DLD1 (cell line): Measurements from ENCODE around the gene ACSS1.

Source experiments
- in situ Hi-C: cut with HindIII; loops from 2 replicates; pipeline ENCODE4 v1.10.0; 2017; ENCODE audit warnings: low sequenced_read_pairs

ACSS1 gene

DNA sequence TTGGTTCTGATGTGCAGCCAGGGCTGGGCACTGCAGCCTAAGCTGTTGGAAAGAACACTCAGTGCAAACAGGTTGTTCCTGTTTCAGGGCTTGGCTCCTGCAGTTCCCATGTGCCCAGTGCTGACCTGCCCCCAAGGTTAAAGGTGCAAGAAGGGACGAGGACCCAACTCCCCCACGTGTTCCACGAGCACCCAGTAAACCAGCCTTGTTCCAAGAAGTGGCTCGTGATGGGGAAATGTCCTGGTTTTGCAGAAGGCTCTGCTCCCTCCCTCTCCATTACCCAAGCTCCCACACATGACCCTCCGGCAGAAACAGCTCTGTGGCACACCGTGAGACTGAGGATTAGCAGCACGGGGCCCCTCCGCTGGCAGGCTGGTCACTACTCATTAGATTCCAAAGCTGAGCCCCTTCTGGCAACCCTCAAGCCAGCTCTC lies 9.4 kb downstream of the ACSS1 start:
- in situ Hi-C loops = no loop called here

DNA sequence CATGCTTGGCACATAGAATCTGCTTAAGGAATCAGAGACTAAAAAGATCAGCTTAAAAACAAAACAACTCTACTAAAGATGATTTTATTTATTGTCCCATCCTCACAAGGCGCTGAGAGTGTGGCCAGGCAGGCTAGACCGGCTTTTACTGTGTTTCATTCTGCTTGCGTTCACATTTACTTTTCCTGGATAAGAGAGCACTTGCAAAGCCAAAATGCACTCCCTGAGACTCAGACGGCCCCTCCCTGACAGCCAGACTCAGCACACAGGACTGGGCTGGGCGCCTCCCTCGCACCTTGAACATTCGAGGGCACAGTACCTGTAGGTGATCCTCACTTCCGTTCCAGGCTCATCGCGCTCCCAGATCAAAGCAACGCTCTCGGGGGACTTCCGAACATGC lies 10.2 kb downstream of the ACSS1 start:
- in situ Hi-C loops = no loop called here

DNA sequence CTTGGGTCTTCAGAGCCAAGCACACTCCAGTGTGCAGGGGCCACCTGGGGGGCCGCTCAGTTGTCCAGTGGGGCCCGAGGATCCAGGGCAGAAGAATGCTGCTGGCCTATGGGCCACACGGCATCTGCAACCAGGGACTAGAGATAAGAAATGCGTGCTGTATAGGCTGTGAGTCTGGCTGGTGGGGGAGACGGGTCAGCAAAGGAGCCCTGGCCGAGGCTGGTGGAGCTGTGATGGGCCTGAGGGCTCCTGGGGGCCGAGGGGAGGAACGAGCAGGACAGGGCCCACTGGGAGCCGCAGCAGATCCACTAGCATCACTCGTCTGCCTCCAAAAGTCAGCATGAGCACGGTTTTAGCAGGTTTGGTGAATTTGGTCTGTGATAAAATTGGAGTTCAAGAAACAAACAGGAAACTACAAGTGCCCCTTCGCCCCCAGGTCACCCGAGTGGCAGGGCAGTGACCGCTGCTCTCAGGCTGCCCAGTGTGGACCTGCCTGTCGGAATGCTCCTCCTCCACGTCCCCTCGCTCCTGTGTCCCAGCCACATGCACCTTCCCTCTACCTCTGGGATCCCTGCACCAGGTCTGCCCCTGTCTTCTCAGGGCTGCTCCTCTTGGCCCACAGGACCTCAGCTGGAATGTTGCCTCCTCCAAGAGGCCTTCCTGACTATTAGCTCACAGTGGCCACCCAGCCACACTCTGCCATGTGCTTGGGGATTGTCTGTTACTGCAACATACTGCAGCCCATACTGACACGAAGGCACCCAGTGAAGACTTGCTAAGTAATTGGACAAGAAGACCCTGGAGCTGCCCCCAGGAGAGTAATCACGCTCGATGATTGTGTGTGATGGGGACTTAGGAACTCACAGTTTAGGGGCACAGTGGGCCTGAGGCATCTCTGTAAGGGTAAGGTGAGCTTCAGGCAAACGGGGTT lies 10.9 kb downstream of the ACSS1 start:
- in situ Hi-C loops = no loop called here

DNA sequence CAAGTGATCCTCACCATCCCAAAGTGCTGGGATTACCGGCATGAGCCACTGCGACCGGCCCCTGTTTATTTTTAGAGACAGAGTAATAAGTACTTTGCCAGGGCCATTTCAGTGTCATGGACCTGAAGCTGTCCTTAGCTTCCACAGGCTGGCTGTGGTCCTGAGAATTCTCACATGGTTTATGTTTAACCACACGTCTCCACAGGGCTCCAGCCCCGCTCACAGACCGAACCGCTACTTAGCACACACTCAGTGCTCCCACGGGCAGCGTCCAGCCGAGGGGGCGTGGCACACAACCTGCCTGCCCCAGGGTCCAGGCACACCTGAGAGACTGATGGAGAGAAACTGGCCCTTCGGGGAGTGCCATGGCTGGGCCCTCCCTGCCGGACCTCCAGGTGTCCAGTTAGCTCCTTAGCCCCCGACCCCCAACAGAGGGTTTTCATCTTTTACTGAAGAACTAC lies 11.7 kb downstream of the ACSS1 start:
- in situ Hi-C loops = no loop called here

DNA sequence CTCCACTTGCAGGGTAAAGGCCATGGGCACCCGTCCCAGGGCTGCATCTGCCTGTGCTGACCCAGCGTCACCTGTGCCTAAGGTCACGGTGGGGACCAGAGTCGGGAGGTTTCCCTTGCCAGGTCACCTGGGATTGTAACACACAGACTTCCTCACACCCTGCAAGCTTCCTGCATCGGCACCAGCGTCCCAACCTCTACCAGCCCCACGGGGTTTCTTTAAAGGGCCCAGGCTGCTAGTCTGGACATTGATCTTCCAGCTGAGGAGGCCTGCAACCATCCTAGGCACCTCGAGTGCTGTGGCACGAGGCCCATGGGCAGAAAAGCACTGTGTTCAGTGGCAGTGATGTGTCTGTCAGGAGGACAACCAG lies 12.6 kb downstream of the ACSS1 start:
- in situ Hi-C loops = no loop called here

DNA sequence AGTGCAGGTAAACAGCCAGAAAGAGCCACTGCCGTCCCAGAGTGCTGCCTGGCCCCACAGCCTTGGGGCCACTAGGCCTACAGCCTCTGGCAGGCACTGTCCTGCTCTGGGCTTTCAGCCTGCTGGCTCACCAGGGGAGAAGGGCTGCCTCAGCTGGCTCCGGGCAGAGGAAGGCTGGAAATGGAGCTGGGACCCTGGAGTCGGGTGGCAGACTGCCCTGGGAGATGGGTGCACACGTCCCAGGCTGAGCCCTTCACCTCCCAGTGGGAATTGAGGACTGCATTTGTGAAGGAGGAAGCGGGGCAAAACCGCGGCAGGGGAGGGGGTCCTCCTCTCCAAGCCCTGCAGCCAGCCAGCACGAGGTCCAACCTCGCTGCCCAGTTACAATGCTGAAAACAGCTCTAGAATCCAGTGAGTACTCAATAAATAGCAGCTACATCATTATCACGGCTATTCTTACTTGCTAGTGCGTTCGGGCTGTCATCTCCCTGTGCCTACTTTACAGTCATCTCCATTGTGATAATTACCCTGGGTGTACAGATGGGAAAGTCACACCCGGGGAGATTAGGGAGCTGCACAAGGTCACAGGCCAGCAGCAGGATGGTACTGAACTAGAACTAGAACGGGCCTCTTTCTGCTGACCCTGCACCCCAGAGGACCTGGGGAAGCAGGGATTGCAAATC lies 13.1 kb downstream of the ACSS1 start:
- in situ Hi-C loops = no loop called here

DNA sequence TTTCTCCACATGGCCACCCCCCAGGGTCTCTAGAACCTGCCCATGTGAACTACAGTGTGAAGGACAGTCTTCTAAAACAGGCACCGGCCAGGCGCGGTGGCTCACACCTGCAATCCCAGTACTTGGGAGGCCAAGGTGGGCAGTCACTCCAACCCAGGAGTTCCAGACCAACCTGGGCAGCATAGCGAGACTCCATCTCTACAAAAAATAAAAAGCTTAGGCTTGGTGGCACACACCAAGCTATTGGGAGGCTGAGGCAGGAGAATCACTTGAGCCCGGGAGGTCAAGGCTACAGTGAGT lies 13.7 kb downstream of the ACSS1 start:
- in situ Hi-C loops = no loop called here

DNA sequence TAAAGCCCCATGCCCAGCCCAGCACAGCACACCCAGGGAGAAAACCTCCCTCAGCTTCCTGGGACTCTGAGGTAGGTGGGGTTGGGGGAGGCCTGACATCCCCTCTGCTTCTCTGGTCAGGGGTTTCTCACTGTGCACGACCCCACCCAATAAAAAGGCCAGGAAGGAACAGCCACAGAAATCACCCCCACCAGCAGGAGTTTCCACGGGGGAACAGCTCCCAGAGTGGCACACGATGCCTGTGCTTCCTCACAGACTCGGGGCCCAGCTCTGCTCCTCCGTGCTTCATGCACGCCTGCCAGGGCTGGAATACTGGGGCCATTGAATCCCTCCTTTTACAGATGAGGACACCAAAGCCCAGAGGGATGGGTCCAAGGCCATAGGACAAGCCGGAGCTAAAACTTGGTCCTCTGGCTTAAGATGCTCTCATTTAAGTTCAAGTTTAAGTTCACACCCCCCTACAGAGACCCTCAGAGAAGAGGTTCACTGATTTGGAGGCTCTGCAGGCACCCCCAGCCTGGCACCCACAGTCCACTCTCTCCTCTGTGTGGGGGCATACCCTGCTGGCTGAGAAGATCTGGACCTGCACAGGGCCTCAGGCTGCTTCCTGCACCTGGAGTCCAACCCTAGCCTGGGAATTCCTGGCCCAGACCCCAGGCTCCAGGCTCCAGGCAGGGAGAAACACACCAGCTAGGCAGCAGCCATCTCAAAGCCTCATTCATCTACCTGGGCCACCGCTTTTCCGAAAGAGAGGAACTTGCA lies 14.3 kb downstream of the ACSS1 start:
- in situ Hi-C loops = no loop called here

DNA sequence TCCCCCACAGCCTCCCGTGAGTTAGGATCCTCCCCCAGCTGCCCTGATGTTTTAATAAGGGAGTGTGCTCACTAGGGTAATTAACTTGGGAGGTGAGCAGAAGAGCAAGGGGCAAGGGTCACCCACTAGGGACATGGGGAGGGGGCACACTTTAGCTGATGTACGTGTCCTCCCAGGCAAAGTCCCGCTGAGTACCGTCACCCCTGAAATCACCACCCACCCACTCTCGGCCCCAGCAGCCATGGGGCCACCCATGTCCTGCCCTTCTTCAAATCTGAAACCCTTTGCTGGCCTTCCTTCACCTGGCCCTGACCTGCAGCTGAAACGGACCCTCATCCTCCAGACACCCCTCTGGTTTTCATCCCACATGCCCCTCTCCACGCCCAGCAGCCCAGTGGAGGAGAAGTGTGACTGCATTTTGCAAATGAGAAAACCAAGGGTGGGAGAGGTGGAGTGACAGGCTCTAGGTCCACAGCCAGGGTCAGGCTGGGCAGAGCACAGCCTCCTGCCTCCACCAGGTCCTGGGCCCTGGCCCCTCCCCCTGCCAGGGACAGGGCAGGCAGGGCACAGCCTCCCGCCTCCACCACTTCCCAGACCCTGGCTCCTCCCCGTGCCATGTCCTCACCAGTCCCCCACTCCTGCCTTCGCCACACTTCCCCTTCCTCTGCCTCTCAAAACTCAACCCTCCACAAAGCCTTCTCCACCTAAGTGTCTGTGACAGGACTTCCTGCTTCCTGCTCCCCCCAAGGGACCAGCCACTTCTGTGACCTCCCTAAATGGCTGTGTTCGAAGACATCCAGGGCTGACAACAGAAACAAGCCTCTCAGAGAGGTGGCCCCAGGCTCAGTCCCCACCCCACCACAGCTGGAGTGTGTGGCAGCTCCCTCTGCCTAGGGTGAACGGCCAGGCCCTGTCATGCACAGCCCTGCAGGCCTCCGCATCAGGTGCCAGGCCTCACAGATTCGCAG lies 15.1 kb downstream of the ACSS1 start:
- in situ Hi-C loops = no loop called here

DNA sequence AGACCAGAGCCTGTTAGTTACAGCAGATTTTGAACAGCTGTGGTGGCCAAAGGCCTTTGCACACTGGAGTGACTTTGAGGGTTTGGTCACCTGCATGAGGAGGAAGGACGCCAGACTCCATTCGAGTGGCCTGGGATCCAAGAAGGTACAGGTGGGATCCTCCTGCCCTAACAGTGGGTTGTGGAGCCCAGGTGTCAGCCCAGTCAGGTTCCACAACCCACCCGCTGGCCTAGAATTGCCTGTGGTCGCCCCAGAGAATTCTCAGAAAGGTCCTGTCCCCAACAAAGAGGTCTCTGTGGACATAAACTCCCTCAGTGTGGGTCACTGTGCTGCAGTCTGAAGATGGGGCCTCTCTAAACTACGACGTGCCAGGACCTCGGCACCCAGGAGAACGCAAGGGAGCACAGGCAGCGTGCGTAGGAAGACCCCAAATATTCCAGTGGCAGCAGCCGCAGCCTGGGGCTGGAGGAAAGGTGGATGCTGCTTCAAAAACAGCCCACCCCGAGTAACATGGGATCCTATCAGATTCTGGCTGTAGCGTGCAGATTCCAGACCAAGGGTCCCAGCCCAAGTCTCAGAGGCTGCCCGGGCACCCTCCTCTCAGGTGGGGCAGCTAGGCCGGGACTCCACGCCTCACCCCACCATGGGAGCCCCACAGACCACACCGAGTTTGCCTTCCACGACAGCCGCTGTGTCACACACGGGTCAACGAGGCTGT lies 16.0 kb downstream of the ACSS1 start:
- in situ Hi-C loops = no loop called here

DNA sequence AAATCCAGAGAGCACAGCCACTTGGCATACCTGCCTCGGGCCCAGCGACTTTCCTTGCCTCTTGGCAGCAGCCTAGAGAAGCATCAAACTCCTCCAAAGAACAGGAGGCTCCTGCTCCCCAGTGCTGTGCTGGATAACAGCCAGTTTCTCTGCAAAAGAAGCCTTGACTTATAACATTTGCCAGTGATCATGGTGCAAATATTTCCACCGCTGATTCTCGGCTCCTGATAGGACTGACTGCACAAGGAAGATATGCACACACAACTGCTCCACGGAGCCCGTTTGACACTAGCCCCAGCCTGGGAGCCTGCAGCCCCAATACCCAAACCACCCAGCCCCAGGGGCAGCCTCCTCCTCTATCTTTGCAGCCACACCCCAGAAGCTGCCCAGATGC lies 17.5 kb downstream of the ACSS1 start:
- in situ Hi-C loops = no loop called here

DNA sequence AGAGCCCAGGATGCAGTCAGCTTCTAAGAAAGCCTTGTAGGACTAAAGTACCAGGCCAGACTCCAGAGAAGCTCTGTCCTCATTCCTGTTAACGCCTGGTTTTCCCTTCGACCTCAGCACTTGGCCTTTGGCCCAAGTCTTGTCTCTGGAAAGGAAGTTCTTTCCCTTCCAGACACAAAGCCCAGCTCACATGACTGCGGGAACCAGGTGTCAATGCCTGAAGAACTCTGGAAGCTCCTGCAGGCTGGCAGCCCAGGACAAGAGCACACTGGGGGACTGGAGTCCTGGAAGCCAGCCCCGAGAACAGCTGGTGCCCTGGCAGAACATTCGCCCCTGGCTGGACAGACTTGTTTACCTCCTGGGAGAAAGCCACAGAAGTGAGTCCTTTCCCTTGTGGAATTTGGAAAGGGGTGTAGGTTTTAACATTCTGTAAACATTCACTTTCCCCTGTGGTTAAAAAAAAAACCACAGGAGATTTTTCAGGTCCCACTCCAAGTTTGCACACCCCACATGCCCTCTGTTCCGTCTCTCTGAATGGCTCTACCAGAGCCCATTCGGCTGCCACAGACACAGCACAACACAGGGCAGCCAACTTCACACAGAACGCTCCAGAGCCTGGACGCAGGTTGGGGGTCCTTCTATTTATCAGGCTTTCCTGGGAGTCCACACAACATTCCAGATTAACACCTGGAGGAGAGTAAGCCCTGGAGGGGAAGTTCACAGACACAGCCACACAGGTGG lies 18.1 kb downstream of the ACSS1 start:
- in situ Hi-C loops = no loop called here

DNA sequence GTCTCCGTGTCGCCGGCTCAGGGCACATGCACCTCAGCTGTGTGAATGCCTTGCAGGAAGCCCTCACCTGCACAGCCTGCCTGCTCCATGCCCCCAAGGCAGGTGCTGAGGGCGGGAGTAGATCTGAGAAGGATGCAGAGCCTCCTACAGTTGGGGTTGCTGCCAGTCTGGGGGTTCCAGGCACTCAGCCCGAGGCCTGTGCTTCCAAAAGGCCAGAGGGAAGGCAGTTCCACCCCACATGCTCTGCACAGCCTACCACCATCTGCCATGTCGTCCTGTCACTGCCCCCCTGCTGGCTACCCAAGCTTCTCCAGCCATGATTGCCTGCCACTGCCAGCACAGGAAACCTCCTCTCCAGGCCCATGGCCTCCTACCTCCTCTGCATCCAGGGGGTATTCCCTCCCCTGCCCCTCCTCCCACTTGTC lies 19.3 kb downstream of the ACSS1 start:
- in situ Hi-C loops = no loop called here

DNA sequence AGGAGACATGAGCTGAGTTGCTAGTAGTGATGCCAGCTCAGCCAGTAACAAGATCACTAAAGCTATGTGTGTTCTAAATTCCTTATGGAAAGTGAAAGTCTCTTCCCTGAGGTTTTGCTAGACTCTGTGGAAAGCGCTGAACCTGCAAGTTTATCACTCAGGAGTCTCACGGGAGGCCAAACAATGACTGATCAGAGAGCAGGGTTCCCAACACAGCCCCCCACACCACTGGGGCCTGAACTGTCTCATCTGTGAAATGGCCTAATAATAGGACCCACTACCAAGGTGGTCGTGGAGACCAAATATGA lies 19.9 kb downstream of the ACSS1 start:
- in situ Hi-C loops = no loop called here

DNA sequence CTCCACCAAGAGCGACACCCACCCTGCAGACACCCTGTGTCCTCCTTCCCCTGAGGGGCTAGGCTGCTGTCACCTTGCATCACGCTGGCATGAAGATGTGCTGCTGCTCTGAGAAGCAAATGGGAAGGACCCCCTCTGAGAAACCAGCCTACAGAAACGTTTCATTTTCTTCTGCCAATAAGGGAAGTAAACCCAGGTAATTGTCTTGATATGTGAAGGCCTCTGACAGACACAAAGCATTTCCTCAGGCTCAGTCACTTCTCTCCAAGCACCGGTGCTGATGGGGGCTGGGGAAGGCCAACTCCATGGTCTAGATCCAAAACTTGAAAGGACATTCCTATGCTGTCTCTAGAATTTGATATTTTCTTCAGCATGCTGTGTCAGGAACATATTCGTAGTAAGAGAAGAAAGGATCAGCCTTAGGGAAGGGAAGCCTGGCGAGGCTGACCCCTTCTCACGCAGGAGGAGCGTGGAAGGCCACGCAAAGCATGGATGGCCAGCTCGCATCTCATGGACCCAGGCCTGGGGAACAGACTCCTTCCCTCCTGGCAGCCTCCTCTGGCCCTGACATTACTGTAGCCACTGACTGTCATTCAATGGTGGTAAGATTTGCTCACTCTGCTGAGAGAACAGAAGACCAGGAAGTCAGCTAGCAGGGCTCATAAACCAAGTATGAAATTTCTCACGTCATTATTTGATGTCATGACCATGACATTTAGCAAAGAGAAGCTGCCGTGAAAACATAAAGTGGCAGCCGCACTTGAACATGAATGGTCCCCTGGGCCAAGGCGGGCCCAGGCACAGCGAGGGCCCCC lies 20.4 kb downstream of the ACSS1 start:
- in situ Hi-C loops = no loop called here

DNA sequence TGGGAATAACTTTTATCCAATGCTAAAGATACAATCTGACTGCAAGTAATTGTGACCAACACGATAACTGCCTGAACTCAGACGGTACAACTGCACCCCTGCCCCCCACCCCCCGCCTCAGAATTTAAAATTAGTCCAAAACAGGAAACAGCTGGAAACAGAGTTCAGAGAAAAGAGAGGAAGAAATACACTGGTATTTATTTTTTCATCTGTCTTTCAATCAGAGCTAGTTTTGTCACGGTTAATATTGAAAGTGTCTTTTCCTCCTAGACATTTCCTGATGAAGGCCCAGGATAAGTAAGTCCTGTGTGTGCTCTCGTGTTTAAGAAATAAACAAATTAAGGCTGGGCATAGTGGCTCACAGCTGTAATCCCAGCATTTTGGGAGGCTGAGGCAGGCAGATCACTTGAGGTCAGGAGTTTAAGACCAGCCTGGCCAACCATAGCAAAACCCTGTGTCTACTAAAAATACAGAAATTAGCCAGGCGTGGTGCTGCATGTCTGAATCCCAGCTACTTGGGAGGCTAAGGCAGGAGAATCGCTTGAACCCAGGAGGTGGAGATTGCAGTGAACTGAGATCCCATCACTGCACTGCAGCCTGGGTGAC lies 21.5 kb downstream of the ACSS1 start:
- in situ Hi-C loops = no loop called here

DNA sequence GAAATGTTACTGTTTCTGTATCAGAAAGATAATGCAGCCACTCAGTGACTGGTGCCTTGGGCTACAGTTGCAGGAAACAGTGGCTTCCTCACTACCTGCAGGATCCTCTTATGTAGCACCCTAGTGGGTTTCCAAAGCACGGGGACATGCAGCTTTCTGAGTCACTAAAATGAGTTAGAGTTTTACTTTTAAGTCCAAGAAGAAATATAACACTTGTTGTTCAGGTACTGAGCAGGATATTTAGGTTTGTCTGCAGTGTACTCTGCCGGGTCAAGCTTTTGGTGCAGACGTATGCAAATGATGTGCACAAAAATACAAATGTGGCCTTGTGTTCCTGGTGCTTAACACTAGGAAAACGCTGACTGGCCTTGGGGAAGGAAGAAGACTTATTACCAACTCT lies 22.0 kb downstream of the ACSS1 start:
- in situ Hi-C loops = no loop called here

DNA sequence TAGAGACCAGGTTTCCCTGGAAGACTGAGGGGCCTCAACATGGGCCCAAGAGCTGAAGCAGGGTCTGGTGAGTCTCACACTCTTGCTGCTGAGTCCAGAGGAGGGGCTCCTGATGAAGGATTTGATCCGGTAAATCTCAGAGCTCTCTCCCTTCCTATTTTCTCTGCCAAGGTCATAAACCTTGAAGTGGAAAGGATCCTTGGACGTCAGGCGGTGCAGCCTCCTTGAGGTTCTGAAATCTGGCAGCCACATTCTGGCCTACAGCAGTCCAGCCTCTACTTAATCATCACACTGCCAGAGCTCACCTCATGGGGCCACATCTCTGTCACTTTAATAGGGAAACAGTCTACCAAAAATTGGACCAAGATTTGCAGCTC lies 24.0 kb downstream of the ACSS1 start:
- in situ Hi-C loops = no loop called here
